ENCODE data around the gene NXF1. TPM values are rescaled to one million over a fixed set of nuclear protein-coding genes. Genes with fewer than 3 reads are reported as not detected.

Gene NXF1
- total and polyA plus RNA-seq, 2 of the 13 experiments (the other 11 are each of a cell fraction or from before 2014, with no cell fraction given): 30.4 to 30.9 TPM

- TF ChIP-seq, protein P1, sequence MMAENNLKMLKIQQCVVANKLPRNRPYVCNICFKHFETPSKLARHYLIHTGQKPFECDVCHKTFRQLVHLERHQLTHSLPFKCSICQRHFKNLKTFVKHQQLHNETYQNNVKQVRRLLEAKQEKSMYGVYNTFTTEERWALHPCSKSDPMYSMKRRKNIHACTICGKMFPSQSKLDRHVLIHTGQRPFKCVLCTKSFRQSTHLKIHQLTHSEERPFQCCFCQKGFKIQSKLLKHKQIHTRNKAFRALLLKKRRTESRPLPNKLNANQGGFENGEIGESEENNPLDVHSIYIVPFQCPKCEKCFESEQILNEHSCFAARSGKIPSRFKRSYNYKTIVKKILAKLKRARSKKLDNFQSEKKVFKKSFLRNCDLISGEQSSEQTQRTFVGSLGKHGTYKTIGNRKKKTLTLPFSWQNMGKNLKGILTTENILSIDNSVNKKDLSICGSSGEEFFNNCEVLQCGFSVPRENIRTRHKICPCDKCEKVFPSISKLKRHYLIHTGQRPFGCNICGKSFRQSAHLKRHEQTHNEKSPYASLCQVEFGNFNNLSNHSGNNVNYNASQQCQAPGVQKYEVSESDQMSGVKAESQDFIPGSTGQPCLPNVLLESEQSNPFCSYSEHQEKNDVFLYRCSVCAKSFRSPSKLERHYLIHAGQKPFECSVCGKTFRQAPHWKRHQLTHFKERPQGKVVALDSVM (CRISPR knock-in tag; IDR thresholded peaks at IDR 0.05): peak; percentile 87
- TF ChIP-seq, protein P2, sequence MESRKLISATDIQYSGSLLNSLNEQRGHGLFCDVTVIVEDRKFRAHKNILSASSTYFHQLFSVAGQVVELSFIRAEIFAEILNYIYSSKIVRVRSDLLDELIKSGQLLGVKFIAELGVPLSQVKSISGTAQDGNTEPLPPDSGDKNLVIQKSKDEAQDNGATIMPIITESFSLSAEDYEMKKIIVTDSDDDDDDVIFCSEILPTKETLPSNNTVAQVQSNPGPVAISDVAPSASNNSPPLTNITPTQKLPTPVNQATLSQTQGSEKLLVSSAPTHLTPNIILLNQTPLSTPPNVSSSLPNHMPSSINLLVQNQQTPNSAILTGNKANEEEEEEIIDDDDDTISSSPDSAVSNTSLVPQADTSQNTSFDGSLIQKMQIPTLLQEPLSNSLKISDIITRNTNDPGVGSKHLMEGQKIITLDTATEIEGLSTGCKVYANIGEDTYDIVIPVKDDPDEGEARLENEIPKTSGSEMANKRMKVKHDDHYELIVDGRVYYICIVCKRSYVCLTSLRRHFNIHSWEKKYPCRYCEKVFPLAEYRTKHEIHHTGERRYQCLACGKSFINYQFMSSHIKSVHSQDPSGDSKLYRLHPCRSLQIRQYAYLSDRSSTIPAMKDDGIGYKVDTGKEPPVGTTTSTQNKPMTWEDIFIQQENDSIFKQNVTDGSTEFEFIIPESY (CRISPR knock-in tag; IDR thresholded peaks at IDR 0.05): no peak
- TF ChIP-seq TBL1XR1 (IDR thresholded peaks at IDR 0.05; ENCODE audit: borderline replicate concordance, low read length, partially characterized antibody) (peak; percentile 19), SMAD3 (CRISPR knock-in tag; IDR thresholded peaks at IDR 0.05) (peak; percentile 38), TCF7 (IDR thresholded peaks at IDR 0.05; ENCODE audit: low read depth) (no peak), ZNF329 (CRISPR knock-in tag; IDR thresholded peaks at IDR 0.05; ENCODE audit: low read depth) (no peak; the same call in 1 of the 2 replicates), CSRNP2 (CRISPR knock-in tag; conservative IDR thresholded peaks at IDR 0.05; ENCODE audit: low read depth) (no peak), THRA (CRISPR knock-in tag; IDR thresholded peaks at IDR 0.05; ENCODE audit: borderline replicate concordance) (peak; percentile 37), ZNF781 (CRISPR knock-in tag; IDR thresholded peaks at IDR 0.05; ENCODE audit: borderline replicate concordance, not compliant biosample characterization) (peak; percentile 12), SMARCE1 (IDR thresholded peaks at IDR 0.05; ENCODE audit: borderline replicate concordance) (no peak), ZSCAN21 (CRISPR knock-in tag; IDR thresholded peaks at IDR 0.05; ENCODE audit: borderline replicate concordance) (no peak), TRIM24 (CRISPR knock-in tag; IDR thresholded peaks at IDR 0.05) (no peak), ZNF17 (CRISPR knock-in tag; IDR thresholded peaks at IDR 0.05) (no peak), ZFP1 (CRISPR knock-in tag; IDR thresholded peaks at IDR 0.05) (no peak), ZNF138 (CRISPR knock-in tag; IDR thresholded peaks at IDR 0.05; ENCODE audit: low read depth) (peak; percentile 86; the same call in 1 of the 2 replicates), MXD1 (CRISPR knock-in tag; IDR thresholded peaks at IDR 0.05) (0 out of 2 replicates have a peak, but pooled peaks have one; percentile 6)
- TF ChIP-seq, protein P3, sequence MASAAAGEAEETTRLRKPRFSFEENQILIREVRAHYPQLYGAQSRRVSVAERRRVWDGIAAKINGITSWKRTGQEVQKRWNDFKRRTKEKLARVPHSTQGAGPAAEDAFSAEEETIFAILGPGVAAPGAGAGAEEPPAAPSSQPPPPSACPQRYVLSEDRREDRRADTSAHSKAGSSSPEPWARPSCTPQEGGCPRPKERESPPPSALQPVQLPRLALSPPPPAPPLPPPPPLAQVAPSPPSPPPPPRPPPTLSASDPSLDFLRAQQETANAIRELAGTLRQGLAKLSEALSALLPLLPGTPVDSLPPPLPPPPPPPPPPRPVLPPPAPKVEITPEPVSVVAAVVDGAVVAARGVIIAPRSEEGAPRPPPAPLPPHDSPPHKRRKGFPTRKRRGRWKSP (CRISPR knock-in tag; IDR thresholded peaks at IDR 0.05): no peak
- TF ChIP-seq, protein P4, sequence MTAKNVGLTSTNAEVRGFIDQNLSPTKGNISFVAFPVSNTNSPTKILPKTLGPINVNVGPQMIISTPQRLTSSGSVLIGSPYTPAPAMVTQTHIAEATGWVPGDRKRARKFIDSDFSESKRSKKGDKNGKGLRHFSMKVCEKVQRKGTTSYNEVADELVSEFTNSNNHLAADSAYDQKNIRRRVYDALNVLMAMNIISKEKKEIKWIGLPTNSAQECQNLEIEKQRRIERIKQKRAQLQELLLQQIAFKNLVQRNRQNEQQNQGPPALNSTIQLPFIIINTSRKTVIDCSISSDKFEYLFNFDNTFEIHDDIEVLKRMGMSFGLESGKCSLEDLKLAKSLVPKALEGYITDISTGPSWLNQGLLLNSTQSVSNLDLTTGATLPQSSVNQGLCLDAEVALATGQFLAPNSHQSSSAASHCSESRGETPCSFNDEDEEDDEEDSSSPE (CRISPR knock-in tag; IDR thresholded peaks at IDR 0.05): 0 out of 2 replicates have a peak, but pooled peaks have one; percentile 68
These were observed 33.9 kb downstream of the NXF1 start, which contains the start of gene TAF6L (continued) for GRCh38 chr11:62771144-62772021.
